Upper lobe of right lung (tissue), 1 donor: ENCODE data around the gene PIK3R5. TPM values are rescaled to one million over a fixed set of nuclear protein-coding genes. Genes with fewer than 3 reads are reported as not detected.

Experiments used
- ATAC-seq: fragments of 200-7000 bp; cut with Tn5 transposase; one replicate; pipeline ENCODE4 v1.9.1; 2020; ENCODE audit warnings: mild to moderate bottlenecking, moderate library complexity
- DNase-seq: peaks from one replicate; pipeline ENCODE4 v3.0.0-alpha.2; 2020
- H3K27ac ChIP-seq: fragments of 200-600 bp; one replicate; pipeline ENCODE4 v1.8.0; 2022
- H3K27me3 ChIP-seq: fragments of 200-600 bp; one replicate; pipeline ENCODE4 v1.8.0; 2022; ENCODE audit warnings: mild to moderate bottlenecking
- H3K36me3 ChIP-seq: fragments of 200-600 bp; one replicate; pipeline ENCODE4 v1.8.0; 2022
- H3K4me1 ChIP-seq: fragments of 200-600 bp; one replicate; pipeline ENCODE4 v1.8.0; 2022
- H3K4me3 ChIP-seq: fragments of 200-600 bp; one replicate; pipeline ENCODE4 v1.8.0; 2022; ENCODE audit warnings: mild to moderate bottlenecking
- H3K9me3 ChIP-seq: fragments of 200-600 bp; one replicate; pipeline ENCODE4 v1.8.0; 2022
- CTCF ChIP-seq: fragments of 200-600 bp; IDR thresholded peaks from one replicate; pipeline ENCODE4 v1.8.0; 2022; ENCODE audit warnings: antibody characterized with exemption
- intact Hi-C: fragments of 100-400 bp; cut with DNase I; formaldehyde crosslinking; loops from one replicate; pipeline ENCODE4 v1.11.0; 2022
- total RNA-seq: library from RNA; stranded (reverse); fragmentation: NEBNext Ultra II Directional; extraction: Animal tissue kit (Norgen Biotek cat#: 25700); gene quantifications from one replicate; pipeline ENCODE4 v1.2.1, GENCODE V29; 2021
- donor health status: DM: no; HTN: yes; CAD: no; lungs with severe emphysema.

Gene PIK3R5
- total RNA-seq, 1 donor from 2014 or later: 37.7 TPM

GRCh38 chr17:8904201-8904600 is 61.3 kb downstream of the PIK3R5 start:
- Histone ChIP-seq H3K27ac (no peak overlapping the region), H3K4me3 (no peak overlapping the region), H3K4me1 (no peaks in the 10 kb centered on the region), H3K9me3 (no peaks in the 10 kb centered on the region), H3K36me3 (peaks cover 7% of the 10 kb centered on the region), H3K27me3 (no peaks in the 10 kb centered on the region)
- no peak for TF ChIP-seq CTCF
- DNase-seq: no peak
- no peak for ATAC-seq
- intact Hi-C loops: no loop called here

- no peak for ATAC-seq
- Histone ChIP-seq H3K9me3 (no peaks in the 10 kb centered on the region), H3K36me3 (peaks cover 7% of the 10 kb centered on the region), H3K27me3 (peaks cover 8% of the 10 kb centered on the region), H3K27ac (no peak overlapping the region), H3K4me1 (no peaks in the 10 kb centered on the region), H3K4me3 (no peak overlapping the region)
- no peak for DNase-seq
- intact Hi-C loops: no loop called here
- TF ChIP-seq CTCF: no peak
Observed at GRCh38 chr17:8900626-8901585, 64.6 kb downstream of the PIK3R5 start.

- Histone ChIP-seq H3K4me1 (no peaks in the 10 kb centered on the region), H3K36me3 (peaks cover 7% of the 10 kb centered on the region), H3K27me3 (peaks cover 8% of the 10 kb centered on the region), H3K4me3 (no peak overlapping the region), H3K9me3 (no peaks in the 10 kb centered on the region), H3K27ac (no peak overlapping the region)
- intact Hi-C loops: no loop called here
- no peak for TF ChIP-seq CTCF
- no peak for ATAC-seq
- DNase-seq: no peak
Observed at GRCh38 chr17:8900207-8900606, 65.3 kb downstream of the PIK3R5 start.

GRCh38 chr17:8898636-8899035 is 66.9 kb downstream of the PIK3R5 start:
- no peaks in the 10 kb centered on the region for H3K9me3 ChIP-seq
- no peak overlapping the region for H3K27ac ChIP-seq
- H3K36me3 ChIP-seq: no peaks in the 10 kb centered on the region
- ATAC-seq (no peak), DNase-seq (no peak)
- H3K4me3 ChIP-seq: no peak overlapping the region
- peaks cover 14% of the 10 kb centered on the region for H3K27me3 ChIP-seq
- intact Hi-C loops: no loop called here
- TF ChIP-seq CTCF: no peak
- H3K4me1 ChIP-seq: no peaks in the 10 kb centered on the region

GRCh38 chr17:8898126-8898525 is 67.4 kb downstream of the PIK3R5 start:
- Histone ChIP-seq H3K36me3 (no peaks in the 10 kb centered on the region), H3K27ac (no peak overlapping the region), H3K9me3 (no peaks in the 10 kb centered on the region), H3K27me3 (peaks cover 15% of the 10 kb centered on the region), H3K4me1 (no peaks in the 10 kb centered on the region), H3K4me3 (no peak overlapping the region)
- intact Hi-C loops: no loop called here
- no peak for TF ChIP-seq CTCF
- no peak for DNase-seq
- no peak for ATAC-seq
